ENCODE measurements around the gene USP32. TPM values are rescaled to one million over a fixed set of nuclear protein-coding genes. Genes with fewer than 3 reads are reported as not detected.

USP32 gene
- total RNA-seq, 1 experiment from 2014 or later: 73.5 TPM

- Mint-ChIP-seq H3K36me3 (ENCODE audit: insufficient read depth in 1 of 3, low read depth in 3 of 3) (no peaks in the 10 kb centered on the region), H3K4me1 (peaks cover 4 to 8% of the 10 kb centered on the region in 2 experiments; a peak in 3 of 4 replicates), H3K9me3 (peaks cover 0 to 3% of the 10 kb centered on the region in 2 experiments; a peak in 1 of 5 replicates), H3K27ac (no peak overlapping the region), H3K27me3 (ENCODE audit: low read depth) (no peaks in the 10 kb centered on the region), H3K4me3 (no peak overlapping the region)
- H3K18ac ChIP-seq (ENCODE audit: insufficient read length, low read depth, low read length): no peak overlapping the region
- H3K79me2 ChIP-seq (ENCODE audit: insufficient read depth, low read length): no peaks in the 10 kb centered on the region
- H2BK5ac ChIP-seq (ENCODE audit: insufficient read length, low read length): no peak overlapping the region
- no peak overlapping the region for H4K5ac ChIP-seq (ENCODE audit: insufficient read length, low read depth, low read length)
- no peak overlapping the region for H2BK20ac ChIP-seq (ENCODE audit: low read depth, low read length, poor library complexity, severe bottlenecking)
- no peak overlapping the region for H3K14ac ChIP-seq (ENCODE audit: insufficient read depth, low read length)
- H3K9me3 ChIP-seq (ENCODE audit: control insufficient read depth, low read depth, low read length): no peaks in the 10 kb centered on the region
- no peak overlapping the region for H3K27ac ChIP-seq (ENCODE audit: insufficient read length, low read depth, low read length)
- H3K27me3 ChIP-seq (ENCODE audit: insufficient read depth, low read length): no peaks in the 10 kb centered on the region
- H3T11ph ChIP-seq (ENCODE audit: low read length): no peak overlapping the region
- no peaks in the 10 kb centered on the region for H3K79me1 ChIP-seq (ENCODE audit: insufficient read depth, low read depth, low read length, poor library complexity, severe bottlenecking)
- no peaks in the 10 kb centered on the region for H4K20me1 ChIP-seq (ENCODE audit: control insufficient read depth, insufficient read depth, insufficient read length)
- no peak overlapping the region for H2AFZ ChIP-seq (ENCODE audit: low read length)
- no peaks in the 10 kb centered on the region for H3K4me1 ChIP-seq (ENCODE audit: insufficient read depth, low read length)
- TF ChIP-seq CTCF (conservative IDR thresholded peaks at IDR 0.05): no peak
- no peaks in the 10 kb centered on the region for H3K23me2 ChIP-seq (ENCODE audit: insufficient read length, low read depth, low read length, poor library complexity, severe bottlenecking)
- H4K91ac ChIP-seq (ENCODE audit: insufficient read length, low read depth, low read length): no peak overlapping the region
- no CpG with 5 or more reads among the region's 3 CpGs for WGBS (ENCODE audit: extremely low coverage, insufficient read length, low lambda C conversion rate)
- no peak overlapping the region for H3K4me2 ChIP-seq (ENCODE audit: insufficient read depth, insufficient read length, low read length)
- no peak overlapping the region for H3K4ac ChIP-seq (ENCODE audit: low read depth, low read length)
- no peak overlapping the region for H3K9ac ChIP-seq (ENCODE audit: extremely low read depth, insufficient read length, low read length)
- no peak overlapping the region for H2BK12ac ChIP-seq (ENCODE audit: insufficient read length, low read depth, low read length)
- H3K23ac ChIP-seq (ENCODE audit: insufficient read length, low read depth, low read length): no peak overlapping the region
- no peak overlapping the region for H3K56ac ChIP-seq (ENCODE audit: insufficient read length, low read depth, low read length)
- no peak overlapping the region for H2BK120ac ChIP-seq (ENCODE audit: low read depth, low read length, poor library complexity, severe bottlenecking)
- DNase-seq: no peak
- no peak overlapping the region for H2BK15ac ChIP-seq (ENCODE audit: low read depth, low read length)
- no peak overlapping the region for H2AK5ac ChIP-seq (ENCODE audit: insufficient read length, low read length)
- no peak overlapping the region for H4K8ac ChIP-seq (replicated peaks; ENCODE audit: insufficient read length, low read depth, low read length)
Observed at GRCh38 chr17:60403523-60403810, 11.5 kb upstream of the USP32 start.
